AG10803 (cell line): ENCODE measurements around the gene ASS1.

Experiments used
- DNase-seq: peaks from one replicate; pipeline ENCODE4 v3.0.0; 2010; ENCODE audit warnings: low read depth
- H3K4me3 ChIP-seq: 2 replicates; pipeline ENCODE4 v1.5.1; 2011; ENCODE audit warnings: mild to moderate bottlenecking, low read length, control low read depth
- TF ChIP-seq, protein P1 (sequence below): conservative IDR thresholded peaks from 2 replicates; pipeline ENCODE4 v1.5.1; 2011; ENCODE audit warnings: mild to moderate bottlenecking, low read length, control low read depth, inconsistent platforms

Gene ASS1

DNA sequence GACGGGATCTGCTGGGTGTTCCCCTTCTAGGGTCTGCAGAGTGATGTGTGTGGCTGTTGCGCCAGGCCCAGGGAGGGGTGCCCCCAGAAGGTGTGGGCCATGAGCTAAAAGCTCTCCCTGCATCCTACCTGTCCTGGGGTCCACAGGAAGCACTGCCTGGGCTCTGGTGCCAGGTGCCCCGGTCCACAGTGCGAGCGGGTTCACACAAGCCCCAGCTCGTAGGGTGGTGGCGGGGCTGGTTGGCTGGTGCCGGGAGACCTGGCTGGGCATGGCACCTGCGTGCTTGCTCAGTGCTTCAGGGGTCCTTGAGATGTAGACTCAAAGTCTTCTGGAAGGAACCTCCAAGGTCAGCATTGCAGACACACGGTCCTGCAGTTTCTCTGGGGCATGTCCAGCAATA is 25.5 kb downstream of the ASS1 start:
- TF ChIP-seq, protein P1, sequence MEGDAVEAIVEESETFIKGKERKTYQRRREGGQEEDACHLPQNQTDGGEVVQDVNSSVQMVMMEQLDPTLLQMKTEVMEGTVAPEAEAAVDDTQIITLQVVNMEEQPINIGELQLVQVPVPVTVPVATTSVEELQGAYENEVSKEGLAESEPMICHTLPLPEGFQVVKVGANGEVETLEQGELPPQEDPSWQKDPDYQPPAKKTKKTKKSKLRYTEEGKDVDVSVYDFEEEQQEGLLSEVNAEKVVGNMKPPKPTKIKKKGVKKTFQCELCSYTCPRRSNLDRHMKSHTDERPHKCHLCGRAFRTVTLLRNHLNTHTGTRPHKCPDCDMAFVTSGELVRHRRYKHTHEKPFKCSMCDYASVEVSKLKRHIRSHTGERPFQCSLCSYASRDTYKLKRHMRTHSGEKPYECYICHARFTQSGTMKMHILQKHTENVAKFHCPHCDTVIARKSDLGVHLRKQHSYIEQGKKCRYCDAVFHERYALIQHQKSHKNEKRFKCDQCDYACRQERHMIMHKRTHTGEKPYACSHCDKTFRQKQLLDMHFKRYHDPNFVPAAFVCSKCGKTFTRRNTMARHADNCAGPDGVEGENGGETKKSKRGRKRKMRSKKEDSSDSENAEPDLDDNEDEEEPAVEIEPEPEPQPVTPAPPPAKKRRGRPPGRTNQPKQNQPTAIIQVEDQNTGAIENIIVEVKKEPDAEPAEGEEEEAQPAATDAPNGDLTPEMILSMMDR: no peak
- DNase-seq: no peak
- no peak overlapping the region for H3K4me3 ChIP-seq

DNA sequence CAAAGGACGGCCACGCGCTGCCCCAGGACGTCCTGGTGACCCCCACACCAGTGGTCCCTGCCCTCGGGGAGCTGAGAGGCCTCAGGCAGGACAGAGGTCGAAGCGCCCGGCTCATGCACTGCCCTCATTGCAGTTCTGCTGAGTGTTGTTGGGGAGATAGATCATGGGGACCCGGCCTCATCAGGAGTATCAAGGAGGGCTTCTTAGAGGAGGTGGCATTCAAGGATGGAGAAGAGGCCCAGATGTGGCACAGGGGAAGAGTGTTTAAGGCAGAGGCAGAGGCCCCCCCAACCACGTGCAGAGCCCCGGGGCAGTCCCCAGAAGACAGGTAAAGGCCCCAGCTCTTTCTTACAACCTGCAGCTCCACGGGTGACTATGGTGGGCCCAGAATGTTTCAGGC is 26.2 kb downstream of the ASS1 start:
- DNase-seq: no peak
- H3K4me3 ChIP-seq: no peak overlapping the region
- TF ChIP-seq, protein P1: no peak

DNA sequence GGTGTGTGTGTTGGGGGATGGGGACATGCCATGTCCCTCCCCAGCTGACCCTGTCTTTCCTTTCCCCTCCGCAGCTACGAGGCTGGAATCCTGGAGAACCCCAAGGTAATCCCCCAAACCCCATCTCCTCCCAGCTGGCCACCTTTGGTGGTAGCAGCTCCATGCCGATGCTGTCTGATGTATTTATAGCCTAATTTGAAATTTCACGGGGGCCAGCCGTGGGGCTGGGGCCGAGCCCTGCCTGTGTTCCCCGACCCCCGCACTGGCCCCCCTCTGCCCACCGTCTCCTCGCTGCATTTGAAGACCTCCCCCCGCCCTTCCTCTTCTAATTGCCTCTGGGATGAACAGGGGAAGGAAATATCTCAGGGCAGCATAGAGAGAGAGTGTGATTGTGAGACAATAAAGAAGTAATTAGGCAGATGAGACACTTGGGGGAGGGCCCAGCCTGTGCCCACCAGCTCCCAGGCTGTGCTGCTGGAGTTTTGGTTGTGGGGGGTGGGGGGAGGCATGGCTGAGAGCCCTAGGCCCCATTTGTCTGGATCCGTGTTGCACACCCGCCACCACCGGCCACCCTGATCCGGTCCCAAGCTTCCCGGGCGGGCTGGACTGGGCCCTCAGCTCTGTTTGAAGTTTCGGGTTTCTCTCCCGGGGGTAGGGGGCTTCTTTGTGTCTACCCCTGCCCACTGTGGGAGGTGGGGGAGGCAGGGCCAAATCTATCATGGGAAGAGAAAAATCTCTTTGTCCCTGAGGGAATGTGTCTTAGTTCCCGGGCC is 26.8 kb downstream of the ASS1 start:
- no peak overlapping the region for H3K4me3 ChIP-seq

DNA sequence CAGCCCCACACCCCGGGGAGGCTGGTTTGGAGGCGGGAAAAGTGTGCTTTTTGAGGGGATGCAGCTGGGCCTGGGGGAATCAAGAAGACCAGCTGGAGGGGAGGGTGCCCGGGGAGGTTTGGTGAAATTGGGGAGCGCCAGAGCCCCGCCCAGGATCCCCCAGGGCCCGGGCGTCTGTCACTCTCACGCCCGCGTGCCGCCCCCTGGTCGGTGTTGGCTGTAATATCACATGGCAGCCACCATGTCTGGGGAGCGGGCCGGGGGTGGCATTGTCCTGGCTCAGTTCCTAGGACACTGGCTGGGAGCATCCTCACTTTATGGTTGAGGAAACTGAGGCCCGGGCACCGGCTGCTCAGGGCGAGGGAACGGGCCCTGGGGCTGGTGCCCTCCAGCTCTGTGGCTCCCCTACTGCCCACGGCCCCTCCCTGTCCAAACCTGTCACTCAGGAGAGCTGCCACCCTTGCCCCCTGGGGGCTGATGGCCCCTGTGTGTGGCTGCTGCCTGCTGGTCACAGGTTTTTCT is 27.5 kb downstream of the ASS1 start:
- DNase-seq: no peak
- H3K4me3 ChIP-seq: no peak overlapping the region
- TF ChIP-seq, protein P1: no peak

More for the DNA sequence above, 26.8 kb downstream of the ASS1 start:
- no peak for DNase-seq
- TF ChIP-seq, protein P1: no peak

DNA sequence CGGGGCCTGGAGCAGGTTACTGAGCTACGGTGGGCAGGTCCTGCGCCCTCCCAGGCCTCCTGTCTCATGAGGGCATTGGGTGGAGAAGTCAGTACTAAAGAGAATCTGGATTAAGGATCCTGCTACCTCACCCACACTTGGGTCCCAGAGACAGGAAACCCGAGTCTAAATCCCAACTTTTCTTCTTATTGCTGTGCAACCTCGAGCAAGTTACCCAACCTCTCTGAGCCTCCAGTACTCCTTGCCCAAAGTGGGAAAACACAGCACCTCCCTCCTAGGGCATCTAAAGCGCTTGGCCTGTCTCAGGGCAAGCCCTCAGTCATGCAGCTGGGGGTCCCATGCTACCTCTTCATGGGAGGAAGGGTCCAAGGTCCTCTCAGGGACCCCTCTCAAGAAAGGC is 28.2 kb downstream of the ASS1 start:
- TF ChIP-seq, protein P1: no peak
- no peak for DNase-seq

DNA sequence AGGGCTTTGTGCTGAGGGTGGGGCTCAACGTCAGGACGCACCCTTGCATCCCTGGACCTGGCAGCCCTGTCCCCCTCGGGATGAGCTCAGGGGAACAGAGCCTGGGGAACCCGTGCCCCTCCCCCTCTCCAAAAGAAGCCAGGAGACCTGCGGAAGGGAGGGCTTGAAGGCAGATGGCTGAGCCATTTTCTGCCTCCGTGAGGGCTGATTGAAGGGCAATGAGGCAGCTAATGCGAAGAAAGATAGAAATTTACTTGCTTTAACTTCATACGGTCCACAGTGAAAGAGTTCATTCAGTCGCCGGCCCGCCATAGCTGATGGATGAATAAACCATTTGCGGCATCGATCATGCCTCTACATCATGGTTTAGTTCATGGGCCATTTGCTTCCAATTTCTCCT is 28.8 kb downstream of the ASS1 start:
- TF ChIP-seq, protein P1: no peak
- DNase-seq: no peak
- no peak overlapping the region for H3K4me3 ChIP-seq

More for the DNA sequence above, 28.2 kb downstream of the ASS1 start:
- H3K4me3 ChIP-seq: no peak overlapping the region

- TF ChIP-seq, protein P1: no peak
- no peak overlapping the region for H3K4me3 ChIP-seq
- no peak for DNase-seq
Measured at GRCh38 chr9:130474106-130474505, 29.3 kb downstream of the ASS1 start.
